ENCODE results near the gene MAP2K6.

DNA sequence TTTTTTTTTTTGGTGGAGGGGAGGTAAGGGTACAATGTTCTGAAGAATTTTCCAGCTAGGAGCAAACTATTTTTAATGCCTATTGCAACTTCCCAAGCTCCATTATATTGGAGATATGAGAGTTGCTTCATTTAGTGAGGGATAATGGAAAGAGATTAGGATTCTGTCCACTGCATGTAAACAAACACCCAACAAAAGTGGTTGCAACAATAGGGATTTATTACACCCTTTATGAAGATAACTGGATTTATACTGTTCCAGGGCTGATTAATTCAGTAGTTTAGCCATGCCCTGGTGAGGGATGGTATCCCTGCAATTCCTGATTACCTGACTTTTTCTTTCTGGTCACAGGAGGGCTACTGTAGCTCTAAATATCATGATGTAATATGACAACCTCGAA lies 40.5 kb downstream of the MAP2K6 start:
- TF ChIP-seq, protein P1, sequence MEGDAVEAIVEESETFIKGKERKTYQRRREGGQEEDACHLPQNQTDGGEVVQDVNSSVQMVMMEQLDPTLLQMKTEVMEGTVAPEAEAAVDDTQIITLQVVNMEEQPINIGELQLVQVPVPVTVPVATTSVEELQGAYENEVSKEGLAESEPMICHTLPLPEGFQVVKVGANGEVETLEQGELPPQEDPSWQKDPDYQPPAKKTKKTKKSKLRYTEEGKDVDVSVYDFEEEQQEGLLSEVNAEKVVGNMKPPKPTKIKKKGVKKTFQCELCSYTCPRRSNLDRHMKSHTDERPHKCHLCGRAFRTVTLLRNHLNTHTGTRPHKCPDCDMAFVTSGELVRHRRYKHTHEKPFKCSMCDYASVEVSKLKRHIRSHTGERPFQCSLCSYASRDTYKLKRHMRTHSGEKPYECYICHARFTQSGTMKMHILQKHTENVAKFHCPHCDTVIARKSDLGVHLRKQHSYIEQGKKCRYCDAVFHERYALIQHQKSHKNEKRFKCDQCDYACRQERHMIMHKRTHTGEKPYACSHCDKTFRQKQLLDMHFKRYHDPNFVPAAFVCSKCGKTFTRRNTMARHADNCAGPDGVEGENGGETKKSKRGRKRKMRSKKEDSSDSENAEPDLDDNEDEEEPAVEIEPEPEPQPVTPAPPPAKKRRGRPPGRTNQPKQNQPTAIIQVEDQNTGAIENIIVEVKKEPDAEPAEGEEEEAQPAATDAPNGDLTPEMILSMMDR (conservative IDR thresholded peaks at IDR 0.05; ENCODE audit: low read length), result no peak
- no peak for TF ChIP-seq EZH2phosphoT487 (IDR thresholded peaks at IDR 0.05; ENCODE audit: borderline replicate concordance, low read depth, low read length)

Measured in OCI-LY7 (cell line).